GM13977 (cell line): Measurements from ENCODE around the gene ZNF345.

Experiments
- DNase-seq: peaks from one replicate; pipeline ENCODE4 v3.0.0; 2012; ENCODE audit warnings: low spot score
- CTCF ChIP-seq: IDR thresholded peaks from 2 replicates; pipeline ENCODE4 v1.5.1; 2012; ENCODE audit warnings: mild to moderate bottlenecking, control low read depth; ENCODE audit not compliant: insufficient read depth; ENCODE audit errors: extremely low read depth, missing control alignments
- in situ Hi-C: fragments of 300-500 bp; cut with MboI; formaldehyde crosslinking; loops from one replicate; pipeline ENCODE4 v1.12.0; 2022; ENCODE audit warnings: low sequenced_read_pairs, low pct_unique_long_range_greater_than_20kb, mixed read lengths, inconsistent platforms; ENCODE audit not compliant: unreplicated experiment

Gene ZNF345

GRCh38 chr19:36876993-36877938 is 26.6 kb downstream of the ZNF345 start:
- no peak for DNase-seq
- in situ Hi-C loops = no loop called here
- no peak for TF ChIP-seq CTCF

- TF ChIP-seq CTCF = no peak
- in situ Hi-C loops = no loop called here
- no peak for DNase-seq
Measured at GRCh38 chr19:36891768-36892357, 41.2 kb downstream of the ZNF345 start.

- DNase-seq = no peak
- in situ Hi-C loops = no loop called here
- no peak for TF ChIP-seq CTCF
Measured at GRCh38 chr19:36894849-36895383, 44.2 kb downstream of the ZNF345 start.

GRCh38 chr19:36898422-36898821 is 47.7 kb downstream of the ZNF345 start:
- TF ChIP-seq CTCF = no peak
- no peak for DNase-seq
- in situ Hi-C loops = no loop called here

GRCh38 chr19:36915992-36916830 is 65.5 kb downstream of the ZNF345 start, which contains the start of the genes ZNF568 and ZNF829:
Gene ZNF568, plus strand, starts transcription at chr19:36916332. Its CDS starts 6,439 bp downstream, at chr19:36922771.
Gene ZNF829, minus strand, starts transcription at chr19:36916291. Its CDS starts 1,124 bp downstream, at chr19:36915167.
- TF ChIP-seq CTCF = peak; percentile 70
- peak; percentile 85 for DNase-seq
- in situ Hi-C loops = no loop called here

GRCh38 chr19:36916991-36917390 is 66.3 kb downstream of the ZNF345 start:
- no peak for TF ChIP-seq CTCF
- no peak for DNase-seq
- in situ Hi-C loops = no loop called here
